WTC11 (cell line): ENCODE data around the gene ZPBP. TPM values are rescaled to one million over a fixed set of nuclear protein-coding genes. Genes with fewer than 3 reads are reported as not detected.

ENCODE experiments used
- ATAC-seq: fragments of 200-7000 bp; cut with Tn5 transposase; 2 replicates; pipeline ENCODE4 v1.10.0; 2021; ENCODE audit warnings: mild to moderate bottlenecking, moderate library complexity
- CTCF ChIA-PET: fragments of 300-600 bp; sonication (Branson Sonifier 250); formaldehyde crosslinking; loops from one replicate; lab custom pipeline; 2021; ENCODE audit warnings: antibody characterized with exemption; lab: Charles Lee
- POLR2A ChIA-PET: fragments of 350-600 bp; sonication (Branson Sonifier 250); formaldehyde crosslinking; loops from one replicate; lab custom pipeline; 2021; ENCODE audit warnings: antibody characterized with exemption; lab: Charles Lee
- DNase-seq: peaks from one replicate; pipeline ENCODE4 v3.0.0; 2021; ENCODE audit warnings: low spot score
- H3K27ac Mint-ChIP-seq: 2 replicates; pipeline ENCODE4 v1.8.0; 2021; ENCODE audit warnings: mixed read lengths
- H3K27me3 Mint-ChIP-seq: 2 replicates; pipeline ENCODE4 v1.8.0; 2021; ENCODE audit warnings: low read depth, mild to moderate bottlenecking, moderate library complexity, mixed read lengths
- H3K36me3 Mint-ChIP-seq: 2 replicates; pipeline ENCODE4 v1.8.0; 2021; ENCODE audit warnings: mixed read lengths
- H3K4me1 Mint-ChIP-seq: 2 replicates; pipeline ENCODE4 v1.8.0; 2022; ENCODE audit warnings: mixed read lengths
- H3K4me3 Mint-ChIP-seq: 2 replicates; pipeline ENCODE4 v1.8.0; 2021; ENCODE audit warnings: mild to moderate bottlenecking, moderate library complexity, mixed read lengths
- H3K9me3 Mint-ChIP-seq: 2 replicates; pipeline ENCODE4 v1.8.0; 2021; ENCODE audit warnings: mixed read lengths
- CBFB ChIP-seq: sonication (generic); formaldehyde crosslinking; IDR thresholded peaks from 2 replicates; pipeline ENCODE4 v1.8.1; 2022; ENCODE audit warnings: mild to moderate bottlenecking, low read depth, missing genetic modification reagents
- ELF4 ChIP-seq: sonication (generic); formaldehyde crosslinking; IDR thresholded peaks from 2 replicates; pipeline ENCODE4 v1.8.1; 2022; ENCODE audit warnings: low read depth, mild to moderate bottlenecking, moderate library complexity, missing genetic modification reagents
- EMX1 ChIP-seq: fragments of 250-450 bp; sonication (Bioruptor Pico); IDR thresholded peaks from 2 replicates; pipeline ENCODE4 v1.8.0; 2021; ENCODE audit warnings: mild to moderate bottlenecking
- ETV6 ChIP-seq: sonication (generic); formaldehyde crosslinking; IDR thresholded peaks from 2 replicates; pipeline ENCODE4 v1.8.1; 2022; ENCODE audit warnings: mild to moderate bottlenecking, missing genetic modification reagents
- FOXP4 ChIP-seq: sonication (generic); formaldehyde crosslinking; IDR thresholded peaks from 2 replicates; pipeline ENCODE4 v1.8.0; 2022; ENCODE audit warnings: mild to moderate bottlenecking, missing genetic modification reagents
- HMGA2 ChIP-seq: fragments of 250-450 bp; sonication (Bioruptor Pico); IDR thresholded peaks from 2 replicates; pipeline ENCODE4 v1.4.0; 2021; ENCODE audit warnings: mild to moderate bottlenecking, moderate library complexity
- JAZF1 ChIP-seq: fragments of 250-450 bp; sonication (Bioruptor Pico); IDR thresholded peaks from 2 replicates; pipeline ENCODE4 v1.9.0; 2021; ENCODE audit warnings: moderate library complexity, mild to moderate bottlenecking, inconsistent platforms
- KAT7 ChIP-seq: sonication (generic); formaldehyde crosslinking; IDR thresholded peaks from 2 replicates; pipeline ENCODE4 v1.8.1; 2023; ENCODE audit warnings: missing genetic modification reagents, mild to moderate bottlenecking, borderline replicate concordance
- NFE2L1 ChIP-seq: sonication (generic); formaldehyde crosslinking; IDR thresholded peaks from 2 replicates; pipeline ENCODE4 v1.8.1; 2023; ENCODE audit warnings: missing genetic modification reagents
- NR2C2 ChIP-seq: sonication (generic); formaldehyde crosslinking; IDR thresholded peaks from 2 replicates; pipeline ENCODE4 v1.8.0; 2022; ENCODE audit warnings: mild to moderate bottlenecking, missing genetic modification reagents
- SMAD3 ChIP-seq: sonication (generic); formaldehyde crosslinking; IDR thresholded peaks from 2 replicates; pipeline ENCODE4 v1.8.0; 2022; ENCODE audit warnings: missing genetic modification reagents, mild to moderate bottlenecking, borderline replicate concordance
- STAT6 ChIP-seq: sonication (generic); formaldehyde crosslinking; conservative IDR thresholded peaks from 2 replicates; pipeline ENCODE4 v1.8.1; 2023; ENCODE audit warnings: mild to moderate bottlenecking, low read depth, missing genetic modification reagents, moderate library complexity
- TEAD4 ChIP-seq: sonication (generic); formaldehyde crosslinking; IDR thresholded peaks from 2 replicates; pipeline ENCODE4 v1.8.0; 2022; ENCODE audit warnings: mild to moderate bottlenecking, missing genetic modification reagents
- ZNF121 ChIP-seq: sonication (generic); formaldehyde crosslinking; IDR thresholded peaks from 2 replicates; pipeline ENCODE4 v1.8.0; 2023; ENCODE audit warnings: missing genetic modification reagents
- ZNF138 ChIP-seq: sonication (generic); formaldehyde crosslinking; conservative IDR thresholded peaks from 2 replicates; pipeline ENCODE4 v1.8.1; 2022; ENCODE audit warnings: mild to moderate bottlenecking, moderate library complexity, missing genetic modification reagents
- ZNF263 ChIP-seq: sonication (generic); formaldehyde crosslinking; IDR thresholded peaks from 2 replicates; pipeline ENCODE4 v1.8.1; 2022; ENCODE audit warnings: low read depth, mild to moderate bottlenecking, moderate library complexity, missing genetic modification reagents
- ZNF423 ChIP-seq: fragments of 250-450 bp; sonication (Bioruptor Pico); IDR thresholded peaks from 2 replicates; pipeline ENCODE4 v2.1.2; 2022; ENCODE audit warnings: mild to moderate bottlenecking, moderate library complexity
- total RNA-seq: library from RNA; stranded (reverse); gene quantifications from 3 replicates; pipeline ENCODE4 v1.2.3, GENCODE V29; 2021
- TF ChIP-seq, protein P1 (sequence below): fragments of 250-450 bp; sonication (Bioruptor Pico); IDR thresholded peaks from 2 replicates; pipeline ENCODE4 v2.1.2; 2022; ENCODE audit warnings: mild to moderate bottlenecking, moderate library complexity
- TF ChIP-seq, protein P2 (sequence below): sonication (generic); formaldehyde crosslinking; IDR thresholded peaks from 2 replicates; pipeline ENCODE4 v1.8.1; 2023; ENCODE audit warnings: mild to moderate bottlenecking, missing genetic modification reagents
- TF ChIP-seq, protein P3 (sequence below): sonication (generic); formaldehyde crosslinking; IDR thresholded peaks from 2 replicates; pipeline ENCODE4 v1.8.1; 2022; ENCODE audit warnings: low read depth, missing genetic modification reagents, borderline replicate concordance
- TF ChIP-seq, protein P4 (sequence below): sonication (generic); formaldehyde crosslinking; IDR thresholded peaks from 2 replicates; pipeline ENCODE4 v1.8.0; 2022; ENCODE audit warnings: mild to moderate bottlenecking, missing genetic modification reagents

The ZPBP gene
- total RNA-seq, 1 experiment from 2014 or later, result not detected

DNA sequence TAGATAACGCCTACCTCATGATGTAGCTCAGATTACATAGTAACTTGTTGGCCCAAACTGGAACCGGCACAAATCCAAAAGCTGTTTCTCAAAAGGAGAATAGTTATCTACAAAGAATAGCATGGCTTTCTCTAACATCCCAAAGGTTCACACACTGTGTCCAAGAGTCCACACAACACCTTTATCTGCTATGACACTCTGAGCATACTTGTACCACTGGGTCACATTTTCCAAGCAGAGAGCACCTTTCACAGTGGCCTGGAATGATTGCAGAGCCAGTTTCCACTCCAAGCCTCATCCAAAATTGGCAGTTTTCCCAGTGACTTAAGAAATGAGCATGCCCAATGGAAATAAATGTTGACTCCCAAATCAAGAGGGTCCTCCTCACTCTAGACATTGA, 164.3 kb downstream of the ZPBP start (continued):
- TF ChIP-seq HMGA2, result no peak
- TF ChIP-seq, protein P1, sequence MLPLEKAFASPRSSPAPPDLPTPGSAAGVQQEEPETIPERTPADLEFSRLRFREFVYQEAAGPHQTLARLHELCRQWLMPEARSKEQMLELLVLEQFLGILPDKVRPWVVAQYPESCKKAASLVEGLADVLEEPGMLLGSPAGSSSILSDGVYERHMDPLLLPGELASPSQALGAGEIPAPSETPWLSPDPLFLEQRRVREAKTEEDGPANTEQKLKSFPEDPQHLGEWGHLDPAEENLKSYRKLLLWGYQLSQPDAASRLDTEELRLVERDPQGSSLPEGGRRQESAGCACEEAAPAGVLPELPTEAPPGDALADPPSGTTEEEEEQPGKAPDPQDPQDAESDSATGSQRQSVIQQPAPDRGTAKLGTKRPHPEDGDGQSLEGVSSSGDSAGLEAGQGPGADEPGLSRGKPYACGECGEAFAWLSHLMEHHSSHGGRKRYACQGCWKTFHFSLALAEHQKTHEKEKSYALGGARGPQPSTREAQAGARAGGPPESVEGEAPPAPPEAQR (CRISPR knock-in tag), result no peak
- no peak for TF ChIP-seq SMAD3 (CRISPR knock-in tag)
- no peak for TF ChIP-seq EMX1
- TF ChIP-seq NR2C2 (CRISPR knock-in tag), result no peak
- TF ChIP-seq, protein P2, sequence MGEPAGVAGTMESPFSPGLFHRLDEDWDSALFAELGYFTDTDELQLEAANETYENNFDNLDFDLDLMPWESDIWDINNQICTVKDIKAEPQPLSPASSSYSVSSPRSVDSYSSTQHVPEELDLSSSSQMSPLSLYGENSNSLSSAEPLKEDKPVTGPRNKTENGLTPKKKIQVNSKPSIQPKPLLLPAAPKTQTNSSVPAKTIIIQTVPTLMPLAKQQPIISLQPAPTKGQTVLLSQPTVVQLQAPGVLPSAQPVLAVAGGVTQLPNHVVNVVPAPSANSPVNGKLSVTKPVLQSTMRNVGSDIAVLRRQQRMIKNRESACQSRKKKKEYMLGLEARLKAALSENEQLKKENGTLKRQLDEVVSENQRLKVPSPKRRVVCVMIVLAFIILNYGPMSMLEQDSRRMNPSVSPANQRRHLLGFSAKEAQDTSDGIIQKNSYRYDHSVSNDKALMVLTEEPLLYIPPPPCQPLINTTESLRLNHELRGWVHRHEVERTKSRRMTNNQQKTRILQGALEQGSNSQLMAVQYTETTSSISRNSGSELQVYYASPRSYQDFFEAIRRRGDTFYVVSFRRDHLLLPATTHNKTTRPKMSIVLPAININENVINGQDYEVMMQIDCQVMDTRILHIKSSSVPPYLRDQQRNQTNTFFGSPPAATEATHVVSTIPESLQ (CRISPR knock-in tag), result no peak

DNA sequence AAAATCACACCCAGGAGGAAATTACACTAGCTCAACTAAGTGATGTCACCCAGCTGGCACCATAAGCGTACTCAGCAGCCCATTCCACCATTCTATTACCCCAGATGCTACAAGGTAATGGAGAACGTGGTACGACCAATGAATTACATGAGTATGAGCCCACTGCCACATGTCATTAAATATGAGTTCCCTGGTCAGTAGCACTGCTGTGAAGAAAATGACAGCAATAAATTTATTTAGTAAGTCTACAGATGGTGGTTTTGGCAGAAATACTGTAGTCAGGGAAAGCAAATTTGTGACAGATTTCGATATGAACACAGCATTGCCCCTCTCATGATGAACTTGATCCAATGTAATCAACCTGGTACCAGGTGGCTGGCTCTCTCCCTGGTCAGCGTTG, 165.4 kb downstream of the ZPBP start:
- peaks cover 34% of the 10 kb centered on the region for H3K36me3 Mint-ChIP-seq
- H3K4me3 Mint-ChIP-seq, result no peak overlapping the region
- ChIA-PET CTCF (no interaction called here), POLR2A (no interaction called here)
- no peak overlapping the region for H3K27ac Mint-ChIP-seq
- peaks cover 52% of the 10 kb centered on the region for H3K9me3 Mint-ChIP-seq
- no peaks in the 10 kb centered on the region for H3K4me1 Mint-ChIP-seq
- H3K27me3 Mint-ChIP-seq, result peaks cover 2% of the 10 kb centered on the region; the same call in 1 of the 2 replicates
- no peak for ATAC-seq
- DNase-seq, result no peak
- no peak for TF ChIP-seq CBFB
- no peak for TF ChIP-seq FOXP4 (CRISPR knock-in tag)
- no peak for TF ChIP-seq ZNF423 (CRISPR knock-in tag)
- no peak for TF ChIP-seq NR2C2 (CRISPR knock-in tag)
- no peak for TF ChIP-seq ZNF121 (CRISPR knock-in tag)
- no peak for TF ChIP-seq ELF4
- no peak for TF ChIP-seq ETV6 (CRISPR knock-in tag)
- TF ChIP-seq, protein P3, sequence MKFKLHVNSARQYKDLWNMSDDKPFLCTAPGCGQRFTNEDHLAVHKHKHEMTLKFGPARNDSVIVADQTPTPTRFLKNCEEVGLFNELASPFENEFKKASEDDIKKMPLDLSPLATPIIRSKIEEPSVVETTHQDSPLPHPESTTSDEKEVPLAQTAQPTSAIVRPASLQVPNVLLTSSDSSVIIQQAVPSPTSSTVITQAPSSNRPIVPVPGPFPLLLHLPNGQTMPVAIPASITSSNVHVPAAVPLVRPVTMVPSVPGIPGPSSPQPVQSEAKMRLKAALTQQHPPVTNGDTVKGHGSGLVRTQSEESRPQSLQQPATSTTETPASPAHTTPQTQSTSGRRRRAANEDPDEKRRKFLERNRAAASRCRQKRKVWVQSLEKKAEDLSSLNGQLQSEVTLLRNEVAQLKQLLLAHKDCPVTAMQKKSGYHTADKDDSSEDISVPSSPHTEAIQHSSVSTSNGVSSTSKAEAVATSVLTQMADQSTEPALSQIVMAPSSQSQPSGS (CRISPR knock-in tag), result no peak
- TF ChIP-seq, all 79 proteins: peak for 0

GRCh38 chr7:49926720-49927119, 166.3 kb downstream of the ZPBP start:
- H3K9me3 Mint-ChIP-seq, result peaks cover 43% of the 10 kb centered on the region
- no peak overlapping the region for H3K4me3 Mint-ChIP-seq
- H3K4me1 Mint-ChIP-seq, result no peaks in the 10 kb centered on the region
- no peak overlapping the region for H3K27ac Mint-ChIP-seq
- H3K27me3 Mint-ChIP-seq, result peaks cover 2% of the 10 kb centered on the region; the same call in 1 of the 2 replicates
- POLR2A ChIA-PET, result no interaction called here
- peaks cover 25% of the 10 kb centered on the region for H3K36me3 Mint-ChIP-seq
- ATAC-seq (no peak), DNase-seq (no peak)
- CTCF ChIA-PET, result no interaction called here
- TF ChIP-seq JAZF1 (CRISPR knock-in tag) (no peak), STAT6 (CRISPR knock-in tag) (no peak), TEAD4 (no peak), NFE2L1 (no peak), ZNF138 (CRISPR knock-in tag) (no peak), KAT7 (CRISPR knock-in tag) (no peak), ZNF263 (no peak)
- TF ChIP-seq, protein P1 (CRISPR knock-in tag), result no peak
- TF ChIP-seq, protein P4, sequence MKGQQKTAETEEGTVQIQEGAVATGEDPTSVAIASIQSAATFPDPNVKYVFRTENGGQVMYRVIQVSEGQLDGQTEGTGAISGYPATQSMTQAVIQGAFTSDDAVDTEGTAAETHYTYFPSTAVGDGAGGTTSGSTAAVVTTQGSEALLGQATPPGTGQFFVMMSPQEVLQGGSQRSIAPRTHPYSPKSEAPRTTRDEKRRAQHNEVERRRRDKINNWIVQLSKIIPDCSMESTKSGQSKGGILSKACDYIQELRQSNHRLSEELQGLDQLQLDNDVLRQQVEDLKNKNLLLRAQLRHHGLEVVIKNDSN (CRISPR knock-in tag), result no peak
